ENCODE data around the gene KITLG. TPM values are rescaled to one million over a fixed set of nuclear protein-coding genes. Genes with fewer than 3 reads are reported as not detected.

Gene KITLG
- total RNA-seq, 1 experiment from 2014 or later: 570 TPM

DNA sequence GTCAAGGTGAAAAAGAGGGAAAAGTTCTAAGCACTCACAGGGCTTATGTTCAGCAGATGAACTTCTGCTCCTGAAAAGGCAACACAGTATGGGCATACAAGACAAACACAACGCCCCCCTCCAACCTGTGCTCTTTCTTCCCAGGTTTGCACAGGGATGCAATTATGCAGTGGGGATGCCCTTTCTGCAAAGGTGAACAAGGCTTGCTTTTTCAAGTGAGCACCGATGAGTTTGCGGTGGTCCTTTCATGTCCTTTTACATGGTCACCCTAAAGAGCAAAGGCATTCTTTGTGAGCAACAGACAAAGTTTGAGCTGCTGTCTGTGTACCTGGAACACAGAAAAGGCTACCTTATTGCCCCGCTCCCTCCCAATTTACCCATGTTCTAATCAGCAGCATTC, 6.7 kb downstream of the KITLG start:
- H3K36me3 ChIP-seq (ENCODE audit: control insufficient read depth in 1 of 2, insufficient read depth in 2 of 2, low read length in 2 of 2): peaks cover 21 to 69% of the 10 kb centered on the region in 2 experiments; a peak in 3 of 4 replicates

More for the DNA sequence above, 6.7 kb downstream of the KITLG start:
- H4K20me1 ChIP-seq (ENCODE audit: insufficient read depth): peaks cover 96% of the 10 kb centered on the region
- H3K4me1 ChIP-seq (ENCODE audit: control insufficient read depth in 1 of 2, insufficient read depth in 2 of 2, low read length in 2 of 2): peaks cover 73 to 98% of the 10 kb centered on the region in 2 experiments
- no TSS peak for BruUV-seq (replicated peaks)
- H3K4me2 ChIP-seq (ENCODE audit: low read length): peak overlapping the region; percentile 85
- TF ChIP-seq EGR1 (IDR thresholded peaks at IDR 0.05; ENCODE audit: low read depth): no peak
- TF ChIP-seq ZFX (IDR thresholded peaks at IDR 0.05): no peak
- no peak for TF ChIP-seq REST (IDR thresholded peaks at IDR 0.05; ENCODE audit: low read depth)
- TF ChIP-seq CEBPB (IDR thresholded peaks at IDR 0.05; ENCODE audit: low read depth): no peak
- TF ChIP-seq FOSL1 (IDR thresholded peaks at IDR 0.05; ENCODE audit: low read depth): no peak
- no peak for TF ChIP-seq SRF (IDR thresholded peaks at IDR 0.05; ENCODE audit: low read depth)
- TF ChIP-seq EZH2 (IDR thresholded peaks at IDR 0.05): no peak
- TF ChIP-seq ZNF274 (IDR thresholded peaks at IDR 0.05; ENCODE audit: low read depth, low read length): no peak
- no peak for TF ChIP-seq SIN3A (IDR thresholded peaks at IDR 0.05; ENCODE audit: low read depth)
- no peak for TF ChIP-seq SP1 (IDR thresholded peaks at IDR 0.05; ENCODE audit: low read depth)
- no peak for TF ChIP-seq ELF1 (IDR thresholded peaks at IDR 0.05; ENCODE audit: borderline replicate concordance, low read depth)
- TF ChIP-seq EZH2phosphoT487 (IDR thresholded peaks at IDR 0.05; ENCODE audit: borderline replicate concordance): no peak
- no peaks in the 10 kb centered on the region for H3K27me3 ChIP-seq (ENCODE audit: insufficient read depth, low read length)
- H3K9me3 ChIP-seq (ENCODE audit: control insufficient read depth in 1 of 2, insufficient read depth in 1 of 2, low read depth in 1 of 2, low read length in 2 of 2): no peaks in the 10 kb centered on the region
- H3K79me2 ChIP-seq (ENCODE audit: insufficient read depth, low read length): peaks cover 100% of the 10 kb centered on the region
- ATAC-seq (no peak), DNase-seq (ENCODE audit: low read depth, low spot score) (no peak)
- ChIA-PET POLR2A (interaction anchor here (1.3 to 1.5 kb wide), 2 partner anchors 9 to 357 kb away, joined by 3 to 5 read pairs; no protein-coding TSS in a partner anchor), CTCF (no interaction called here), RAD21 (ENCODE audit: low non-redundant PET in 1 of 2, low total read pairs in 2 of 2, uncharacterized antibody in 2 of 2, unreplicated experiment in 2 of 2) (no interaction called here)
- no peak overlapping the region for H3K9ac ChIP-seq (ENCODE audit: low read length)
- H3K9me2 ChIP-seq (ENCODE audit: insufficient read depth): no peaks in the 10 kb centered on the region
- H3K4me3 ChIP-seq (replicated peaks in 1 of 2; ENCODE audit: low read depth in 1 of 2, low read length in 2 of 2): no peak overlapping the region
- intact Hi-C loops (cut with micrococcal nuclease): loop anchor here (10.0 kb wide), 1 partner anchor 391 kb away; no protein-coding TSS in a partner anchor
- peak overlapping the region; percentile 93 for H3K27ac ChIP-seq (ENCODE audit: low read depth, low read length)
- no peak overlapping the region for H2AFZ ChIP-seq (ENCODE audit: low read depth, low read length, poor library complexity, severe bottlenecking)

Data from HCT116 (cell line).